Mesenchymal stem cell (in vitro differentiated cells and primary cell): ENCODE measurements around the gene FN3KRP.

Experiments
- DNase-seq: peaks from one replicate; pipeline ENCODE4 v3.0.0-alpha.2; 2013
- H2AFZ ChIP-seq: one replicate; pipeline ENCODE4 v1.6.1; 2013; ENCODE audit warnings: low read depth, mild to moderate bottlenecking, control low read depth, inconsistent platforms, low read length, moderate library complexity
- H2AK5ac ChIP-seq: 2 replicates; pipeline ENCODE4 v1.6.1; 2013; ENCODE audit warnings: low read length, moderate library complexity, mild to moderate bottlenecking, inconsistent platforms; ENCODE audit not compliant: severe bottlenecking
- H2BK120ac ChIP-seq: one replicate; pipeline ENCODE4 v1.6.1; 2013; ENCODE audit warnings: low read depth, mild to moderate bottlenecking, inconsistent platforms, low read length, moderate library complexity
- H2BK12ac ChIP-seq, 2 experiments: one replicate each; pipeline ENCODE4 v1.6.1; 2013; ENCODE audit warnings: inconsistent platforms in 2 of 2, low read length in 2 of 2, mild to moderate bottlenecking in 2 of 2, moderate library complexity in 2 of 2, control low read depth in 1 of 2
- H2BK15ac ChIP-seq: one replicate; pipeline ENCODE4 v1.6.1; 2013; ENCODE audit warnings: mild to moderate bottlenecking, low read depth, inconsistent platforms; ENCODE audit not compliant: poor library complexity, severe bottlenecking
- H2BK5ac ChIP-seq: 2 replicates; pipeline ENCODE4 v1.6.1; 2013; ENCODE audit warnings: low read depth, mild to moderate bottlenecking, low read length, control low read depth, inconsistent platforms; ENCODE audit not compliant: poor library complexity, severe bottlenecking
- H3K14ac ChIP-seq, 2 experiments: one replicate each; pipeline ENCODE4 v1.6.1; 2013; ENCODE audit warnings: inconsistent platforms in 2 of 2, low read length in 2 of 2, control low read depth in 1 of 2, mild to moderate bottlenecking in 1 of 2, moderate library complexity in 1 of 2
- H3K18ac ChIP-seq, 2 experiments: one replicate each; pipeline ENCODE4 v1.6.1; 2013; ENCODE audit warnings: inconsistent platforms in 2 of 2, low read length in 2 of 2, control low read depth in 1 of 2, low read depth in 1 of 2, mild to moderate bottlenecking in 1 of 2
- H3K23ac ChIP-seq, 2 experiments: one replicate each; pipeline ENCODE4 v1.6.1; 2013; ENCODE audit warnings: inconsistent platforms in 2 of 2, low read length in 2 of 2, mild to moderate bottlenecking in 2 of 2, moderate library complexity in 2 of 2, control low read depth in 1 of 2
- H3K27ac ChIP-seq: 2 replicates; pipeline ENCODE4 v1.5.1; 2013; ENCODE audit warnings: mild to moderate bottlenecking, moderate library complexity, low read length, control low read depth, inconsistent platforms; ENCODE audit not compliant: poor library complexity, severe bottlenecking
- H3K27me3 ChIP-seq, 2 experiments: 2 replicates each; pipeline versions ENCODE4 v1.6.1 to v1.7.0; 2013; ENCODE audit warnings: low read length in 2 of 2, mild to moderate bottlenecking in 2 of 2, moderate library complexity in 2 of 2, control low read depth in 1 of 2, inconsistent platforms in 1 of 2; ENCODE audit not compliant: control insufficient read depth in 1 of 2, insufficient read depth in 1 of 2
- H3K36me3 ChIP-seq, 2 experiments: 2 replicates each; pipeline versions ENCODE4 v1.6.1 to v1.7.0; 2013; ENCODE audit warnings: low read length in 2 of 2, control low read depth in 1 of 2, inconsistent platforms in 1 of 2, low read depth in 1 of 2, mild to moderate bottlenecking in 1 of 2; ENCODE audit not compliant: insufficient read depth in 2 of 2, control insufficient read depth in 1 of 2
- H3K4ac ChIP-seq, 2 experiments: one replicate each; pipeline ENCODE4 v1.6.1; 2013; ENCODE audit warnings: inconsistent platforms in 2 of 2, low read length in 2 of 2, mild to moderate bottlenecking in 2 of 2, moderate library complexity in 2 of 2, control low read depth in 1 of 2, low read depth in 1 of 2
- H3K4me1 ChIP-seq: 2 replicates; pipeline ENCODE4 v1.6.1; 2013; ENCODE audit warnings: low read depth, low read length, control low read depth; ENCODE audit not compliant: control insufficient read depth, insufficient read depth
- H3K4me2 ChIP-seq: 2 replicates; pipeline ENCODE4 v1.6.1; 2013; ENCODE audit warnings: low read length, mild to moderate bottlenecking, inconsistent platforms; ENCODE audit not compliant: poor library complexity, severe bottlenecking
- H3K4me3 ChIP-seq, 2 experiments: 2 replicates each; pipeline versions ENCODE4 v1.5.1 to v1.7.0; 2013; ENCODE audit warnings: low read length in 2 of 2, mild to moderate bottlenecking in 2 of 2, control low read depth in 1 of 2, low read depth in 1 of 2; ENCODE audit not compliant: insufficient read depth in 1 of 2
- H3K79me1 ChIP-seq: replicated peaks from 2 replicates; pipeline ENCODE4 v1.6.1; 2013; ENCODE audit warnings: mild to moderate bottlenecking, control low read depth, low read length, inconsistent platforms; ENCODE audit not compliant: poor library complexity, severe bottlenecking
- H3K9ac ChIP-seq: 2 replicates; pipeline ENCODE4 v1.7.0; 2013; ENCODE audit warnings: mild to moderate bottlenecking, low read length, moderate library complexity
- H3K9me3 ChIP-seq: 2 replicates; pipeline ENCODE4 v1.7.0; 2013; ENCODE audit warnings: mild to moderate bottlenecking, low read length; ENCODE audit not compliant: control insufficient read depth
- H4K8ac ChIP-seq: one replicate; pipeline ENCODE4 v1.6.1; 2013; ENCODE audit warnings: inconsistent platforms, mild to moderate bottlenecking, low read length, moderate library complexity
- H4K91ac ChIP-seq: one replicate; pipeline ENCODE4 v1.6.1; 2013; ENCODE audit warnings: mild to moderate bottlenecking, low read length, inconsistent platforms
- WGBS: methylation state at CpG from one replicate; pipeline ENCODE4 v1.1.7; 2013; ENCODE audit warnings: mixed read lengths; 5-methylcytosine and 5-hydroxymethylcytosine counted together

FN3KRP gene

GRCh38 chr17:82692268-82692667 is 24.2 kb upstream of the FN3KRP start:
- no peak overlapping the region for H4K91ac ChIP-seq
- no peak overlapping the region for H4K8ac ChIP-seq
- H3K27ac ChIP-seq, result no peak overlapping the region
- H2BK5ac ChIP-seq, result no peak overlapping the region
- peaks cover 0 to 33% of the 10 kb centered on the region in 2 experiments for H3K36me3 ChIP-seq
- no peak overlapping the region for H2BK12ac ChIP-seq
- 87% methylated on average over 16 of the region's 16 CpGs for WGBS
- no peak overlapping the region for H2AFZ ChIP-seq
- no peak overlapping the region for H3K14ac ChIP-seq
- H3K4me1 ChIP-seq, result peaks cover 20% of the 10 kb centered on the region
- no peak for DNase-seq
- H2AK5ac ChIP-seq, result no peak overlapping the region
- H3K79me1 ChIP-seq, result peaks cover 13% of the 10 kb centered on the region
- no peak overlapping the region for H3K4me3 ChIP-seq
- no peak overlapping the region for H3K4me2 ChIP-seq
- peaks cover 0 to 3% of the 10 kb centered on the region in 2 experiments for H3K27me3 ChIP-seq
- H3K23ac ChIP-seq, result no peak overlapping the region
- no peak overlapping the region for H3K4ac ChIP-seq
- no peak overlapping the region for H3K9ac ChIP-seq
- H2BK15ac ChIP-seq, result no peak overlapping the region
- H3K18ac ChIP-seq, result no peak overlapping the region
- peaks cover 11% of the 10 kb centered on the region for H3K9me3 ChIP-seq
- no peak overlapping the region for H2BK120ac ChIP-seq

DNA sequence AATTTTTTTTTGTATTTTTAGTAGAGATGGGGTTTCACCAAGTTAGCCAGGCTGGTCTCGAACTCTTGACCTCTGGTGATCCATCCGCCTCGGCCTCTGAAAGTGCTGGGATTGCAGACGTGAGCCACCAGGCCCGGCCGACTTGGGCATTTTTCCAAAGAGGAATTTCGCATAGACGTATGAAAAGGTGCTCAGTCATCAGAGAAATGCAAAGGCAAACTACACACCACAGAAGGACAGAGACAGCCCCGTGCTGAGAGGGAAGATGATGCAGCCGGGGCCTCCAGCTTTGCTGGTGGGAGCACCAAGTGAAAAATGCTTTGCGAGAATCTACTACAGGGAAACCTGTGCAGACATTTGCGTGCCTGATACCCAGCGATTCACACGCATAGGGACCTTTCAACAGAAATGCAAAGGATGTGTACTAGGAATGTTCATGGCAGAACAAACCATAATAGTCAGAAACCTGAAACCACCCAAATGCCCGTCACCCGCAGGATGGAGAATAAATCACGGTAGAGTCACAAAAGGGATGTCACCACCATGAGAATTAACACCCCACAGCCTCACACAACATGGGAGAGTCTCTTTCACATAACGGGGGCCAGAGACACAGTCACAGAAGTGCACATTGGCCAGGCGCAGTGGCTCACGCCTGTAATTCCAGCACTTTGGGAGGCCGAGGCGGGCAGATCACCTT is 23.2 kb upstream of the FN3KRP start:
- Histone ChIP-seq H3K18ac (no peak overlapping the region), H3K4me1 (peaks cover 19% of the 10 kb centered on the region), H2BK5ac (no peak overlapping the region), H3K4ac (no peak overlapping the region), H2BK15ac (no peak overlapping the region), H3K14ac (no peak overlapping the region), H3K27me3 (peaks cover 0 to 6% of the 10 kb centered on the region in 2 experiments), H3K9ac (no peak overlapping the region), H2BK12ac (no peak overlapping the region), H2AFZ (no peak overlapping the region), H4K8ac (no peak overlapping the region), H3K23ac (no peak overlapping the region), H3K27ac (no peak overlapping the region), H3K9me3 (peaks cover 11% of the 10 kb centered on the region), H2BK120ac (no peak overlapping the region), H3K79me1 (peaks cover 20% of the 10 kb centered on the region), H4K91ac (no peak overlapping the region), H3K36me3 (peaks cover 0 to 33% of the 10 kb centered on the region in 2 experiments), H3K4me2 (no peak overlapping the region), H2AK5ac (no peak overlapping the region), H3K4me3 (no peak overlapping the region)
- WGBS, result 96% methylated on average over 22 of the region's 22 CpGs
- DNase-seq, result no peak

GRCh38 chr17:82694647-82695046 is 21.9 kb upstream of the FN3KRP start:
- Histone ChIP-seq H3K18ac (no peak overlapping the region), H3K79me1 (peaks cover 17% of the 10 kb centered on the region), H2BK15ac (no peak overlapping the region), H3K14ac (no peak overlapping the region), H3K27me3 (peaks cover 0 to 6% of the 10 kb centered on the region in 2 experiments), H2BK120ac (no peak overlapping the region), H3K4me3 (no peak overlapping the region), H4K8ac (no peak overlapping the region), H2BK12ac (no peak overlapping the region), H2BK5ac (no peak overlapping the region), H3K23ac (no peak overlapping the region), H3K9ac (no peak overlapping the region), H4K91ac (no peak overlapping the region), H3K4me2 (no peak overlapping the region), H2AK5ac (no peak overlapping the region), H3K9me3 (peaks cover 11% of the 10 kb centered on the region), H3K27ac (no peak overlapping the region), H2AFZ (no peak overlapping the region), H3K4ac (no peak overlapping the region), H3K36me3 (peaks cover 0 to 29% of the 10 kb centered on the region in 2 experiments), H3K4me1 (peaks cover 23% of the 10 kb centered on the region)
- DNase-seq, result no peak
- WGBS, result 72% methylated on average over 2 of the region's 2 CpGs

GRCh38 chr17:82696259-82696658 is 20.2 kb upstream of the FN3KRP start:
- no peak overlapping the region for H2BK5ac ChIP-seq
- no peak overlapping the region for H3K9ac ChIP-seq
- no peak overlapping the region for H3K14ac ChIP-seq
- H3K18ac ChIP-seq, result no peak overlapping the region
- no peak overlapping the region for H3K27ac ChIP-seq
- H3K4ac ChIP-seq, result no peak overlapping the region
- H3K27me3 ChIP-seq, result peaks cover 0 to 6% of the 10 kb centered on the region in 2 experiments
- no peak for DNase-seq
- H2AK5ac ChIP-seq, result no peak overlapping the region
- no peak overlapping the region for H2AFZ ChIP-seq
- H4K91ac ChIP-seq, result no peak overlapping the region
- H2BK15ac ChIP-seq, result no peak overlapping the region
- H3K36me3 ChIP-seq, result peaks cover 0 to 20% of the 10 kb centered on the region in 2 experiments
- H3K23ac ChIP-seq, result no peak overlapping the region
- no peak overlapping the region for H2BK12ac ChIP-seq
- H2BK120ac ChIP-seq, result no peak overlapping the region
- H3K9me3 ChIP-seq, result peaks cover 11% of the 10 kb centered on the region
- H4K8ac ChIP-seq, result no peak overlapping the region
- H3K79me1 ChIP-seq, result peaks cover 17% of the 10 kb centered on the region
- peaks cover 24% of the 10 kb centered on the region for H3K4me1 ChIP-seq
- no peak overlapping the region for H3K4me3 ChIP-seq
- no peak overlapping the region for H3K4me2 ChIP-seq
- WGBS, result 90% methylated on average over 14 of the region's 17 CpGs
